HG03354 (cell line): Measurements from ENCODE around the gene GAL3ST3.
"Not testable (repeated sequence)": the region's sequence is repeated elsewhere in the genome, so short reads cannot be mapped to it uniquely, and the experiment has no call there.

ENCODE experiments used
- ATAC-seq: cut with Tn5 transposase; IDR thresholded peaks from one replicate; pipeline ENCODE4 v1.9.1; 2021; ENCODE audit warnings: mild to moderate bottlenecking; ENCODE audit not compliant: unreplicated experiment, poor library complexity, severe bottlenecking

The GAL3ST3 gene, protein sequence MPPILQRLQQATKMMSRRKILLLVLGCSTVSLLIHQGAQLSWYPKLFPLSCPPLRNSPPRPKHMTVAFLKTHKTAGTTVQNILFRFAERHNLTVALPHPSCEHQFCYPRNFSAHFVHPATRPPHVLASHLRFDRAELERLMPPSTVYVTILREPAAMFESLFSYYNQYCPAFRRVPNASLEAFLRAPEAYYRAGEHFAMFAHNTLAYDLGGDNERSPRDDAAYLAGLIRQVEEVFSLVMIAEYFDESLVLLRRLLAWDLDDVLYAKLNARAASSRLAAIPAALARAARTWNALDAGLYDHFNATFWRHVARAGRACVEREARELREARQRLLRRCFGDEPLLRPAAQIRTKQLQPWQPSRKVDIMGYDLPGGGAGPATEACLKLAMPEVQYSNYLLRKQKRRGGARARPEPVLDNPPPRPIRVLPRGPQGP

GRCh38 chr11:66048547-66049323 is at the start of gene GAL3ST3:
Gene GAL3ST3 (minus strand): TSS chr11:66049161. CDS start chr11:66045415, 3,746 bp downstream.
- no peak for ATAC-seq

GRCh38 chr11:66092125-66092524 is 43.2 kb upstream of the GAL3ST3 start:
- not testable (repeated sequence) for ATAC-seq

GRCh38 chr11:66090288-66090687 is 41.3 kb upstream of the GAL3ST3 start:
- no peak for ATAC-seq

- ATAC-seq, result no peak
These were observed 40.1 kb upstream of the GAL3ST3 start for GRCh38 chr11:66089067-66089466.

- ATAC-seq, result no peak
These were observed 38.4 kb upstream of the GAL3ST3 start for GRCh38 chr11:66087148-66087908.

DNA sequence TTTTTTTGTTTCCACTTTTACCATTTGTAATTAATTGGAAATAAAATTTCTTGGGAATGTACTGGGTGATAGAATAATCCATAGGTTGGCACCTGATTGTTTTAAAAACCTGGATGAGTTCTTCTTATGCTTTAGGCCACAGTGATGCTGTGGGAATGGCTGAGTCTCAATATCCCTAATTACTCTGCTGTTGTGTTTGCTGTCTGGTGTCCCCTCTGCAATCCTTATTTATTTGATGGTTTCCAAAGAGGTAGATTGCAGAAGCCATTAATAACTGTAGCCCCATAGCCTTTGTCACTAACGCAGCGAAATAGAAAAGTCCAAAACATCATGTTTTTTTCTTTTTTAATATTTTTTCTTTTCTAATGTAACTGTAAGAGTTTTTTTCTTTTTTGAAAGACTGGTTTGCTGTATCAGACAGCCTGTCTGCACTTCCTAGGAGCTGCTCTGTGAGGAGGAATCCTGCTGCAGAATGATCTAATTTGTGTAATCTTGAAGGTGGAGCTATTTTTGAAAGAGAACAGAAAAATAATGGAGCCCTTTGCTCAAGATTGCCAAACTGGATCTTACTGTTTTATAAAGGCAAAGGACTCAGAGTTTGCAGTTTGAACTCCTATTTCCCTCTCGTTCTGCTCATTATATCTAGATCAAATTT is 36.0 kb upstream of the GAL3ST3 start:
- no peak for ATAC-seq

GRCh38 chr11:66083767-66084166 is 34.8 kb upstream of the GAL3ST3 start:
- ATAC-seq, result no peak

DNA sequence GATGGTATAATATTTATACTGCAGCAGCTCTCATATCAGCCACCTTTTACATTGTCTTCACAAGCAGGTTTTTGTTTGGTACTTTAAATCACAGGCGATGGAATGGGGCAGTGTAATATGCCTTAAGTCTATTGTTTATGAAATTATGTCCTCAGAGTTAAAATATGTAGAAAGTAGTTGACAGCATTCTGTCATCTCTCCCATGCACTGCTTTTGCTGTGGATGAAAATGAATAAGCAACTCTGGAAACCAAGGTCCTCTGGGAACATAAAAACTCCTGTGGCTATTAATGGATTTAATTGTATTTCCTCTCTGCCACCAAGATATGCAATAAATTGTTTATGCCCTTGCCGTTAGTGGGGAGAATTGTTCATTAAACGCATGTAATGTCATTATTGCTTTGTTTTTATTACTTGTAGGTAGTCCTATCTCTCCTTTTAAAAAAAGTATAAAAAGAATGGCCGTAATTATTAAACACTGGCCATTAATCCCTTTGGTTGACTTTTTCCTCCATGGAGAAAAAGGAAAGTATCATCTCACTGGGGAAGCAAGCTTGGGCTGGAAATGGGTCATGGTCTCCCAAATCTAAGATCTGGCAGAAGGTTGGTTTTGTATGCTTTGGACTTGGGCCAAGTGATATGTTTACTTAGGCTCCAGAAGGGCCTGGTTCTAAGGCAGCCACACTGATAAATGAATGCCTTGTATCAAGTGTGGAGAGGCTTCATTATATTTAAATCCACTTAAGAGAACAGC is 34.2 kb upstream of the GAL3ST3 start:
- no peak for ATAC-seq

DNA sequence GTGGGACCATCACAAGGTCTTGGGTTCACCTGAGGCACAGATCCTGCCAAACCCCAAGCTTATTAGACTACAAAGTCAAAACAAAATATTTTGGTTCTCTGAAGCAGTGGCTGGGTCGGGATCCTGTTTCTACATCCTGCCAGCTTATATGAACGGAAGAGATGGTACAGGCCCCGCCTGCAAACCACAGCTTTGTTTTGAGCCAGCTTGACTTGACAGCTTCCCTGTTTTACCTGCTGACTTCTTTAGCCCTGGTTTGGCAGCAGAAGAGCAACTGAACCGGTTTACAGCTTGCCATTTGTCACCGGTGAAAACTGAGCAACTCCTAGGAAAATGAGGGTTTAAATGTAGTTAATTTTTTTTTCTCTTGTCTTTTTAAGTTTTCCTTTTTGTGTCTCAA is 32.5 kb upstream of the GAL3ST3 start:
- ATAC-seq, result no peak

GRCh38 chr11:66080055-66080817 is 31.3 kb upstream of the GAL3ST3 start:
- ATAC-seq, result no peak

GRCh38 chr11:66078949-66079348 is 30.0 kb upstream of the GAL3ST3 start:
- ATAC-seq, result not testable (repeated sequence)

DNA sequence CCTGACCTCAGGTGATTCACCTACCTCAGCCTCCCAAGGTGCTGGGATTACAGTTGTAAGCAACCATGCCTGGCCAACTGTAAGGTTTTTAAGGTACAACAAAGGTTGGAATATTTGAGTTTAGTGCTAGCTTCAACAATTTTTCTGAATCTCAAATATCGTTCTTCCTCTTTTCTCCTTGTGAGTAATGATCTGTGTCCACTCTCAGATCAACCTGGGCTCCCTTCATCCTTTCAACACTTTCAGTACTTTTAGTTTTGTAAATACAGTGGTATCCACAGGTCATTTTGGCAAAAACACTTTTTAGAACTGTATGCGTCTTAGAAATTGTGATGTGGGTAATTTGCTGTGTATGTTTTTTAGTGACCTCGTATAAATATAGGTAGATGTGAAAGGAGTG is 29.0 kb upstream of the GAL3ST3 start:
- ATAC-seq, result no peak

DNA sequence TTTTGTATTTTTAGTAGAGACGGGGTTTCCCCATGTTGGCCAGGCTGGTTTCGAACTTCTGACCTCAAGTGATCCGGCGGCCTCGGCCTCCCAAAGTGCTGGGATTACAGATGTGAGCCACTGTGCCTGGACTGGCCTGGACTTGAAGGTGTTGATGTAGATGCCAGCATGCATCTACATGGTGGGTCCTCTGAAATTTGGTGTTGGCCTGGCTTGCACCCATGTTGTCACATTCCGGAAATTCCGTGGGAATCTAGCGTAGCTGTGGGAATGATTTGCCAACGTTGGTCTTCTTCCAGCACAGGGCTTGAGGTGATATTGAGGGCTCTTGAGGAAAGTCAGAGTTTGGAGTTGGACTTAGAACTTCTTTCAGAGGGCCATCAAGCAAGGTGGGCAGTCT is 27.6 kb upstream of the GAL3ST3 start:
- ATAC-seq, result no peak

DNA sequence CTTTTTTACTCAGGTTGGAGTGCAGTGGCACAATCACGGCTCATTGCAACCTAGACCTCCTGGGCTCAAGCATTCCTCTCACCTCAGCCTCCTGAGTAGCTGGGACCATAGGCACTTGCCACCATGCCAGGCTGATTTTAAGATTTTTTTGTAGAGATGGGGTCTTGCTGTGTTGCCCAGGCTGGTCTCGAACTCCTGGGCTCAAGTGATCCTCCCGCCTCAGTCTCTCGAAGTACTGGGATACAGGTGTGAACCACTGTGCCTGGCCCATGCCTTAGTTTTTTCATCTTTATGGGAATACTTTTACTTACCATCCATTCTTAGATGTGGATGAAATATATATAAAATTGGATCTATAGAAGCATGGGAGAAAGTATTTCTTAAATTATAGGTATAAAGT is 26.3 kb upstream of the GAL3ST3 start:
- no peak for ATAC-seq

GRCh38 chr11:66073669-66074068 is 24.7 kb upstream of the GAL3ST3 start:
- no peak for ATAC-seq

GRCh38 chr11:66072518-66072917 is 23.6 kb upstream of the GAL3ST3 start:
- ATAC-seq, result no peak

DNA sequence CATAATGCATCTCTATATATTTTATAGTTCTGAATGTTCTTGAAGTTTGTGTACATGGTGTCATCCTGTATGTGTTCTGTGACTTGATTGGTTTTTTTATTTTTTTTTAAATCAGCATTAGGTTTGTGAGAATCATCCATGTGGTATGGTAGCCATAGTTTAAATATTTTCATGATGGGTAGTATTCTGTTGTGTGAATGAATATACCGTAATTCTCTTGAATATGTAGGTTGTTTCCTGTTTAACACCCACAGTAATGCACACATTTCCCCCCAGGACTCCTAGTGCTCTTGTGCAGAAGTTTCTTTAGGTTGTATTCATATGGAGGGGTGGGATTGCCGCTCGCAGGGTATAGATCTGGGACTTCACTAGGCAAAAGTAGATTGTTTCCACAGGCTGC is 23.1 kb upstream of the GAL3ST3 start:
- no peak for ATAC-seq

DNA sequence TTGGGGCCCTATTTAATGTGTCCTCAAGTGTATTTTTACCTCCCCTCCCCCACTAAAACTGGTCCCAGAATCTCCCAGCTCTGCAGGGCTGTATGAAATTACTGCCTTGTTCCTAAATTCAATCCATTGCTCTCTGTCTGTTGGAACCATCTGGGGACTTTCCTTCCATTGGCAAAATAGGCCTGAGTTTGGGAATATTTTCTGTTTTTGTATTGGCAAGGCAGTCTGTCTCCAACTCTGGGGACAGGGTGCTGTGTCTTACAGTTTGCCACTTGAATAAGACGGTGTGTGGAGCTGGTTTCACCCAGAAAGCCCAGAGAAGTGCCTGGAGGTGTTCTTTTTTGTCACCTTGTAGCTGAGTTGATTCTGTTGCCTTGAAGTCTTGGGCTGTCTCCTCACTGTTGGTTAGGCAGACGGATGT is 22.4 kb upstream of the GAL3ST3 start:
- no peak for ATAC-seq
